Brain microvascular endothelial cell (primary cell): Measurements from ENCODE around the gene LRRFIP2.
A peak's percentile ranks its signal among the peaks of the same experiment; 100 is the strongest.

ENCODE experiments used
- DNase-seq: peaks from one replicate; pipeline ENCODE4 v3.0.0-alpha.2; 2020
- H3K27ac ChIP-seq: fragments of 250-450 bp; sonication (Bioruptor Pico); 2 replicates; pipeline ENCODE4 v1.5.1; 2020; ENCODE audit warnings: mild to moderate bottlenecking, moderate library complexity
- H3K27me3 ChIP-seq: fragments of 250-450 bp; sonication (Bioruptor Pico); replicated peaks from 2 replicates; pipeline ENCODE4 v1.5.1; 2020; ENCODE audit warnings: mild to moderate bottlenecking
- H3K36me3 ChIP-seq: fragments of 250-450 bp; sonication (Bioruptor Pico); replicated peaks from 2 replicates; pipeline ENCODE4 v1.5.1; 2020; ENCODE audit warnings: mild to moderate bottlenecking
- H3K4me3 ChIP-seq: 2 replicates; pipeline ENCODE4 v1.5.1; 2011; ENCODE audit warnings: low read depth, mild to moderate bottlenecking, control low read depth, low read length, moderate library complexity
- CTCF ChIP-seq: IDR thresholded peaks from 2 replicates; pipeline ENCODE4 v1.5.1; 2011; ENCODE audit warnings: low read depth, mild to moderate bottlenecking, moderate library complexity, low read length, control low read depth, inconsistent platforms; ENCODE audit errors: missing control alignments
- in situ Hi-C: cut with HindIII; loops from 2 replicates; pipeline ENCODE4 v1.10.0; 2017; ENCODE audit warnings: low sequenced_read_pairs, low pct_ligation_motif_present

LRRFIP2 gene

GRCh38 chr3:37116998-37117397 is 57.4 kb downstream of the LRRFIP2 start:
- Histone ChIP-seq H3K27me3 (no peaks in the 10 kb centered on the region), H3K36me3 (no peaks in the 10 kb centered on the region), H3K27ac (no peak overlapping the region), H3K4me3 (no peak overlapping the region)
- no peak for TF ChIP-seq CTCF
- in situ Hi-C loops, result no loop called here
- no peak for DNase-seq

GRCh38 chr3:37115446-37115845 is 58.9 kb downstream of the LRRFIP2 start:
- Histone ChIP-seq H3K27me3 (no peaks in the 10 kb centered on the region), H3K4me3 (no peak overlapping the region), H3K27ac (peak overlapping the region; percentile 53), H3K36me3 (no peaks in the 10 kb centered on the region)
- in situ Hi-C loops, result no loop called here
- DNase-seq, result peak; percentile 7
- TF ChIP-seq CTCF, result no peak

- no peak for TF ChIP-seq CTCF
- H3K27ac ChIP-seq, result peak overlapping the region; percentile 53
- DNase-seq, result no peak
- H3K36me3 ChIP-seq, result no peaks in the 10 kb centered on the region
- H3K27me3 ChIP-seq, result no peaks in the 10 kb centered on the region
- in situ Hi-C loops, result no loop called here
- no peak overlapping the region for H3K4me3 ChIP-seq
These were observed 59.9 kb downstream of the LRRFIP2 start for GRCh38 chr3:37114251-37115145.

DNA sequence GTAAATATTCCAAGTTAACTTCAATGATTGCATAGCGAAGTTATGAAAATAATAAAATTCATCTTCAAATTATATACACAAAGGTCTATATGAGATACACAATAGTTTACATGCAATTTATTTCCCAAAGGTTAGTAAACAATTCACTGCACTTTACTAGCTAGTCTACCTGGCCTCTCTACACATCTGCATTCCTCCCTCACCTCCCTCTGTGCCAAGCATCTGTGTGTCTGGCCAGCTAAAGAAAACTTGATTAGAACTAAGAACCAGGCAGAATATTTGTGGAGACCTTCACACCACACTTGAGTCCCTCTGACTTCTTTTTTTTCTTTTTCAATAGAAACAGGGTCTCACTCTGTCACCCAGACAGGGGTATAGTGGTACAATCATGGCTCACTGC is 61.4 kb downstream of the LRRFIP2 start:
- H3K27me3 ChIP-seq, result no peaks in the 10 kb centered on the region
- TF ChIP-seq CTCF, result no peak
- H3K36me3 ChIP-seq, result no peaks in the 10 kb centered on the region
- no peak overlapping the region for H3K4me3 ChIP-seq
- no peak for DNase-seq
- no peak overlapping the region for H3K27ac ChIP-seq
- in situ Hi-C loops, result no loop called here

DNA sequence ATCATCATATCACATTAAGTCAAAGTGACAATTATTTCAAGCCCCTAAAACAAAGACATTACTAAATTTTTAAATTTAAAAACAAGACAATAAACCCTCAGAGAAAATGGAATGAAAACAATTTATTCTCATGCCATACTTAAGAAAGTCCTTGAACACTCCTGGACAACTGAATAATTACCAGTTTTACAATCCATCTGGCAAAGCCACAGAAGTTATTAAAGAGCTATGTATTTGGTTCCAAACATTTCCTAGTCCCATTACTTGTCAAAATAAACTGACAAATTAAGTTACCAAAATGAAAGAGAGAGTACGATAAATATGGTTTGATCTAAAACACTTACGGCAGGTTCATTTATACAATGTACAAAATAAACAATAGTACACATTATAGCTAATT is 63.2 kb downstream of the LRRFIP2 start:
- no peaks in the 10 kb centered on the region for H3K27me3 ChIP-seq
- TF ChIP-seq CTCF, result no peak
- no peak for DNase-seq
- H3K36me3 ChIP-seq, result no peaks in the 10 kb centered on the region
- no peak overlapping the region for H3K27ac ChIP-seq
- no peak overlapping the region for H3K4me3 ChIP-seq
- in situ Hi-C loops, result no loop called here
